Measurements from ENCODE around the gene SLC35E2B. TPM values are rescaled to one million over a fixed set of nuclear protein-coding genes. Genes with fewer than 3 reads are reported as not detected.

The SLC35E2B gene
- polyA plus RNA-seq, 5 donors, result 60.4 to 95.1 (median 90.0) TPM

DNA sequence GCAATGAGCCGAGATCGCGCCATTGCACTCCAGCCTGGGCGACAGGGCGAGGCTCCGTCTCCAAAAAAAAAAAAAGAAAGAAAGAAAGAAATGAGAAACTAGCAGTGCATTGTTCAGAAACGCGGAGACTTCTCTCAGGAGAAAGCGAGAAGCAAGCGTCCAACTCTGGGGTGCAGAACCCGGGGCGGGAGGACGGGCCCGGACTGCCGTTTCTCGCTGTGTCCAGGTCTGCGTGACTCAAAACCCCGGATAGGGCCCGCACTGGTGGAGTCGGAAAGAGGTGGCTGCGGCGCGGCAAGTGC lies 77.7 kb downstream of the SLC35E2B start:
- no peak for DNase-seq

DNA sequence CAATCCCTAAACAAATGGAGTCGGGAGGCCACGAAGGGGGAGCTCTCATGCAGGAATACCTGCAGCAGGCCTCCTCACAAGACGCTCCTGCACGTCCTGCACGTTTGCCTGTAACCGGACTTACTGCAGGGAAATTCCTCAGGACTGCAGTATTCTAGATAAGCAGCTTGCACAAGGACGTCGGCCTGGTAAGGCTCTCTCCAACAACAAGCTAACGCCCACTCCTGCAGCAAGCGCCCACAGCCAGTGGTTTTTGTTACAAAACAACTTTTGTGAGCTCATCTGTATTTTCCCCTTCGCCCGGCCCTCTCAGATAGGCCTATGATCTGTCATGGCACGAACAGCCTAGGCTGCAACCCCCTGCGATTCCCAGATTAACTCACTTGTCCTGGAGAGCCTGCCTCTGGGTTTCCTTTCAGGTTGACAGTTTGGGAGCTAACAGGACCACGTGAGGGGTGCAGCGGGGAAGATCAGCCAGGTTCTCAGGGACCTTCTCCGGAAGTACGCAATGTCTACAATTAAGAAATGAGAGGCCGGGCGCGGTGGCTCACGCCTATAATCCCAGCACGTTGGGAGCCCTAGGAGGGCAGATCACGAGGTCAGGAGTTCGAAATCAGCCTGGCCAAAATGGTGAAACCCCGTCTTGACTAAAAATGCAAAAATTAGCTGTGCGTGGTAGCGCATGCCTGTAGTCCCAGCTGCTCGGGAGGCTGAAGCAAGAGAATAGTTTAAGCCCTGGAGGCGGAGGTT lies 78.2 kb downstream of the SLC35E2B start:
- peak; percentile 39 to 40 for DNase-seq

- no peak for DNase-seq
Measured at GRCh38 chr1:1613509-1614082, 79.0 kb downstream of the SLC35E2B start.

DNA sequence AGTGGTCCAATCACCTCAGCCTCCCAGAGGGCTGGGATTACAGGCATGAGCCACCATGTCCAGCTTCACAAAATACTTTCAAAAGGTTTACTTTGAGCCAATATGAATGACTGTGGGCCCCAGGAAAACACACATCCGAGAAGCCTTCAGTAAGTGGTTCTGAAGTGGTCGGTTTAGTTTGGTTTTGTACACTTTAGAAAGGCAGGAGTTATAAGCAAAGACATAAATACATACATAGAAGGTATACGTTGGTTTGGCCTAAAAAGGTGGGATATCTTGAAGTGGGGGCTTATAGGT lies 80.5 kb downstream of the SLC35E2B start:
- peak; percentile 56 to 62 for DNase-seq

GRCh38 chr1:1610796-1611195 lies 81.8 kb downstream of the SLC35E2B start:
- no peak for DNase-seq

- DNase-seq, result no peak
Measured at GRCh38 chr1:1609822-1610485, 82.6 kb downstream of the SLC35E2B start.

Other genes starting within 250 kb of the SLC35E2B start
- 1 to 10 TPM; 2.1 to 4.0 (median 3.3) TPM for gene ATAD3C, start 243.1 kb downstream of the SLC35E2B start, polyA plus RNA-seq (ENCODE audit: insufficient read depth in 1 of 5, insufficient read length in 5 of 5, low replicate concordance in 1 of 5)
- gene ATAD3B, start 221.0 kb downstream of the SLC35E2B start, polyA plus RNA-seq (ENCODE audit: insufficient read depth in 1 of 5, insufficient read length in 5 of 5, low replicate concordance in 1 of 5), result 10 to 100 TPM; 13.1 to 23.5 (median 14.8) TPM
- 10 to 100 TPM; 13.8 to 31.6 (median 18.3) TPM for gene ATAD3A, start 180.6 kb downstream of the SLC35E2B start, polyA plus RNA-seq (ENCODE audit: insufficient read depth in 1 of 5, insufficient read length in 5 of 5, low replicate concordance in 1 of 5)
- 1 to 10 TPM; 3.8 to 8.1 (median 4.5) TPM for gene TMEM240, start 152.2 kb downstream of the SLC35E2B start, polyA plus RNA-seq (ENCODE audit: insufficient read depth in 1 of 5, insufficient read length in 5 of 5, low replicate concordance in 1 of 5)
- 10 to 100 TPM; 61.9 to 99.7 (median 71.7) TPM for gene SSU72, start 117.9 kb downstream of the SLC35E2B start, polyA plus RNA-seq (ENCODE audit: insufficient read depth in 1 of 5, insufficient read length in 5 of 5, low replicate concordance in 1 of 5)
- gene FNDC10, start 92.7 kb downstream of the SLC35E2B start, polyA plus RNA-seq (ENCODE audit: insufficient read depth in 1 of 5, insufficient read length in 5 of 5, low replicate concordance in 1 of 5), result 1 to 10 TPM; 1.5 to 3.9 (median 1.7) TPM
- 100 to 1,000 TPM in 1 of 5 donors, 10 to 100 TPM in 4; 33.2 to 126 (median 58.6) TPM for gene MIB2, start 77.3 kb downstream of the SLC35E2B start, polyA plus RNA-seq (ENCODE audit: insufficient read depth in 1 of 5, insufficient read length in 5 of 5, low replicate concordance in 1 of 5)
- 100 to 1,000 TPM in 1 of 5 donors, 10 to 100 TPM in 4; 28.4 to 125 (median 60.5) TPM for gene MMP23B, start 60.6 kb downstream of the SLC35E2B start, polyA plus RNA-seq (ENCODE audit: insufficient read depth in 1 of 5, insufficient read length in 5 of 5, low replicate concordance in 1 of 5)
- gene CDK11B, start 33.8 kb downstream of the SLC35E2B start, polyA plus RNA-seq (ENCODE audit: insufficient read depth in 1 of 5, insufficient read length in 5 of 5, low replicate concordance in 1 of 5), result 10 to 100 TPM; 31.8 to 45.6 (median 42.0) TPM
- gene CDK11A, start 31.6 kb upstream of the SLC35E2B start, polyA plus RNA-seq (ENCODE audit: insufficient read depth in 1 of 5, insufficient read length in 5 of 5, low replicate concordance in 1 of 5), result 10 to 100 TPM; 25.9 to 45.0 (median 40.5) TPM
- gene NADK, start 85.7 kb upstream of the SLC35E2B start, polyA plus RNA-seq (ENCODE audit: insufficient read depth in 1 of 5, insufficient read length in 5 of 5, low replicate concordance in 1 of 5), result 10 to 100 TPM; 32.3 to 55.2 (median 40.4) TPM
- 100 to 1,000 TPM; 238 to 280 (median 247) TPM for gene GNB1, start 198.3 kb upstream of the SLC35E2B start, polyA plus RNA-seq (ENCODE audit: insufficient read depth in 1 of 5, insufficient read length in 5 of 5, low replicate concordance in 1 of 5)
- 10 to 100 TPM in 1 of 5 donors, 1 to 10 TPM in 1, under 1 TPM in 3; 0.81 to 12.5 (median 0.93) TPM for gene CALML6, start 222.5 kb upstream of the SLC35E2B start, polyA plus RNA-seq (ENCODE audit: insufficient read depth in 1 of 5, insufficient read length in 5 of 5, low replicate concordance in 1 of 5)
- 1 to 10 TPM; 1.5 to 9.5 (median 2.3) TPM for gene TMEM52, start 226.5 kb upstream of the SLC35E2B start, polyA plus RNA-seq (ENCODE audit: insufficient read depth in 1 of 5, insufficient read length in 5 of 5, low replicate concordance in 1 of 5)